ENCODE data around the gene MAJIN.

Gene MAJIN

GRCh38 chr11:64932324-64932723, 39.6 kb downstream of the MAJIN start:
- no peak for DNase-seq (ENCODE audit: low read depth)

GRCh38 chr11:64931290-64931689, 40.6 kb downstream of the MAJIN start:
- DNase-seq (ENCODE audit: low read depth): no peak

- DNase-seq (ENCODE audit: low read depth): no peak
Observed at GRCh38 chr11:64930340-64930739, 41.6 kb downstream of the MAJIN start.

- no peak for DNase-seq (ENCODE audit: low read depth)
Observed at GRCh38 chr11:64929625-64930024, 42.3 kb downstream of the MAJIN start.

- DNase-seq (ENCODE audit: low read depth): no peak
Observed at GRCh38 chr11:64928957-64929356, 43.0 kb downstream of the MAJIN start.

GRCh38 chr11:64926689-64927088, 45.2 kb downstream of the MAJIN start:
- no peak for DNase-seq (ENCODE audit: low read depth)

- DNase-seq (ENCODE audit: low read depth): no peak
Observed at GRCh38 chr11:64925536-64926436, 46.1 kb downstream of the MAJIN start.

- DNase-seq (ENCODE audit: low read depth): no peak
Observed at GRCh38 chr11:64924910-64925284, 47.0 kb downstream of the MAJIN start.

GRCh38 chr11:64923944-64924909, 47.7 kb downstream of the MAJIN start, which contains the start of gene PPP2R5B:
PPP2R5B (plus strand) TSS chr11:64924689; CDS start chr11:64925735, 1,046 bp downstream.
- peak; percentile 86 for DNase-seq (ENCODE audit: low read depth)

GRCh38 chr11:64923151-64923661, 48.7 kb downstream of the MAJIN start:
- DNase-seq (ENCODE audit: low read depth): no peak

GRCh38 chr11:64921384-64921783, 50.5 kb downstream of the MAJIN start:
- no peak for DNase-seq (ENCODE audit: low read depth)

- DNase-seq (ENCODE audit: low read depth): no peak
Observed at GRCh38 chr11:64920124-64920523, 51.8 kb downstream of the MAJIN start.

GRCh38 chr11:64919627-64920026, 52.3 kb downstream of the MAJIN start:
- no peak for DNase-seq (ENCODE audit: low read depth)

GRCh38 chr11:64918017-64918416, 53.9 kb downstream of the MAJIN start:
- DNase-seq (ENCODE audit: low read depth): no peak

- DNase-seq (ENCODE audit: low read depth): no peak
Observed at GRCh38 chr11:64917663-64917995, 54.3 kb downstream of the MAJIN start.

- peak; percentile 98 for DNase-seq (ENCODE audit: low read depth)
Observed at GRCh38 chr11:64916775-64917662, 54.9 kb downstream of the MAJIN start, which contains the start of gene ATG2A. ATG2A (minus strand) TSS chr11:64917209; CDS start chr11:64917135, 74 bp downstream.

- DNase-seq (ENCODE audit: low read depth): peak; percentile 19
Observed at GRCh38 chr11:64916040-64916774, 55.7 kb downstream of the MAJIN start.

GRCh38 chr11:64915376-64915887, 56.5 kb downstream of the MAJIN start:
- no peak for DNase-seq (ENCODE audit: low read depth)

- DNase-seq (ENCODE audit: low read depth): no peak
Observed at GRCh38 chr11:64914123-64914522, 57.8 kb downstream of the MAJIN start.

GRCh38 chr11:64913171-64913727, 58.7 kb downstream of the MAJIN start:
- no peak for DNase-seq (ENCODE audit: low read depth)
